Liver (tissue), 3 donors: ENCODE results near the gene GALNT1.

Source experiments
- EGR1 ChIP-seq, 2 donors: IDR thresholded peaks; 2 replicates each; pipeline ENCODE4 v1.6.1; 2016 to 2018; ENCODE audit warnings: antibody characterized with exemption in 2 of 2, low read depth in 2 of 2
- FOXA1 ChIP-seq: IDR thresholded peaks from 2 replicates; pipeline ENCODE4 v1.6.1; 2016; ENCODE audit warnings: antibody characterized with exemption
- GABPA ChIP-seq, 2 donors: IDR thresholded peaks in 1 of 2; conservative IDR thresholded peaks in 1 of 2; 2 replicates each; pipeline ENCODE4 v1.6.1; 2016; ENCODE audit warnings: antibody characterized with exemption in 2 of 2, mild to moderate bottlenecking in 1 of 2, moderate library complexity in 1 of 2
- JUND ChIP-seq, 2 donors: IDR thresholded peaks; 2 replicates each; pipeline ENCODE4 v1.6.1; 2016; ENCODE audit warnings: antibody characterized with exemption in 2 of 2
- RAD21 ChIP-seq, 2 donors: IDR thresholded peaks; 2 replicates each; pipeline ENCODE4 v1.6.1; 2016; ENCODE audit warnings: antibody characterized with exemption in 2 of 2, mild to moderate bottlenecking in 2 of 2
- RXRA ChIP-seq, 2 donors: IDR thresholded peaks; 2 replicates each; pipeline ENCODE4 v1.6.1; 2017 to 2018; ENCODE audit warnings: antibody characterized with exemption in 2 of 2, mild to moderate bottlenecking in 1 of 2
- SP1 ChIP-seq: IDR thresholded peaks from 2 replicates; pipeline ENCODE4 v1.6.1; 2018; ENCODE audit warnings: antibody characterized with exemption, mild to moderate bottlenecking
- TAF1 ChIP-seq: conservative IDR thresholded peaks from 2 replicates; pipeline ENCODE4 v1.6.1; 2016; ENCODE audit warnings: antibody characterized with exemption, mild to moderate bottlenecking
- YY1 ChIP-seq: IDR thresholded peaks from 2 replicates; pipeline ENCODE4 v1.6.1; 2016; ENCODE audit warnings: antibody characterized with exemption, mild to moderate bottlenecking
- TF ChIP-seq, protein P1 (sequence below): IDR thresholded peaks from 2 replicates; pipeline ENCODE4 v1.6.1; 2016; ENCODE audit warnings: antibody characterized with exemption
- TF ChIP-seq, protein P2 (sequence below): fragments of 150-350 bp; IDR thresholded peaks from 2 replicates; pipeline ENCODE4 v1.5.1; 2017; ENCODE audit warnings: improper control_type of control experiment, low read depth, low read length; ENCODE audit not compliant: missing input control
- TF ChIP-seq, protein P3 (sequence below): IDR thresholded peaks from 2 replicates; pipeline ENCODE4 v1.6.1; 2016; ENCODE audit warnings: antibody characterized with exemption, mild to moderate bottlenecking
- TF ChIP-seq, protein P4 (sequence below): IDR thresholded peaks from 2 replicates; pipeline ENCODE4 v1.6.1; 2016; ENCODE audit warnings: antibody characterized with exemption
- TF ChIP-seq, protein P5 (sequence below): IDR thresholded peaks from 2 replicates; pipeline ENCODE4 v1.6.1; 2016; ENCODE audit warnings: antibody characterized with exemption
- donor health status: healthy.
- donor health status: healthy.

DNA sequence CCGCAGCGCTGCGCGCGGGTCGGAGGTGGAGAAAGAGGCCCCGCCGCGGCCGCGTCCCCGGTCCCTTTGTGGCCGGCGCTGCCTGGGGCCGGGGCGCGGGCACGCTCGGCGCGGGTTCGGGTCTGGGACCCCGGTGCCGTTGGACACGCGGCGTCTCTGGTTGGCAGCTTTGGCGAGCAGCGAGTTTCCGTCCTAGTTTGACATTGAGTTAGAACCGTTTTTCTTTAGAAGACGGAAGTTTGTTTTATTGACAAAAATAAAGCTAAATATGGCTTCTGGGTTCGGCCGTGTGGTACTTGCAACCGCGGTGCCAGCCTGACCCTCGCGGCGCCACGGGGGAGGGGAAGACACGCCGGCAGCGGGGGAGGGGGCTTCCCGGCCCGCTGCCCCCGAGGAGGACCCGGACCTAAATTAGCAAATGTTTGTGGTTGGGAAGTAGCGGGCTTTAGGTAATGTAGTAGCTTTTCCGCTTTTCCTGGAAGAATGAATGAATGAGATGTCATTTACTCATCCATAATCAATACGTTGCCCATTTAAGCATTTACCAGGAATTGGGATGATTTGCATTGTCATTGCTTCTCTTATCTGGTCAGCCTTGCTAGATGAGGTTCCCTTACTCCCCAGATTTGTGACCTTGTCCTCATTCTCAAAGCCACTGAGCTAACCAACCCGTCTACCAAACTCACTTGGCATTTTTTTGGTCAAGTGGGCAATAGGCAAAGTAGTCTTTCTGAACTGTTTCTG lies 530 bp downstream of the GALNT1 start:
- TF ChIP-seq, protein P1, sequence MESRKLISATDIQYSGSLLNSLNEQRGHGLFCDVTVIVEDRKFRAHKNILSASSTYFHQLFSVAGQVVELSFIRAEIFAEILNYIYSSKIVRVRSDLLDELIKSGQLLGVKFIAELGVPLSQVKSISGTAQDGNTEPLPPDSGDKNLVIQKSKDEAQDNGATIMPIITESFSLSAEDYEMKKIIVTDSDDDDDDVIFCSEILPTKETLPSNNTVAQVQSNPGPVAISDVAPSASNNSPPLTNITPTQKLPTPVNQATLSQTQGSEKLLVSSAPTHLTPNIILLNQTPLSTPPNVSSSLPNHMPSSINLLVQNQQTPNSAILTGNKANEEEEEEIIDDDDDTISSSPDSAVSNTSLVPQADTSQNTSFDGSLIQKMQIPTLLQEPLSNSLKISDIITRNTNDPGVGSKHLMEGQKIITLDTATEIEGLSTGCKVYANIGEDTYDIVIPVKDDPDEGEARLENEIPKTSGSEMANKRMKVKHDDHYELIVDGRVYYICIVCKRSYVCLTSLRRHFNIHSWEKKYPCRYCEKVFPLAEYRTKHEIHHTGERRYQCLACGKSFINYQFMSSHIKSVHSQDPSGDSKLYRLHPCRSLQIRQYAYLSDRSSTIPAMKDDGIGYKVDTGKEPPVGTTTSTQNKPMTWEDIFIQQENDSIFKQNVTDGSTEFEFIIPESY = no peak
- TF ChIP-seq, protein P2, sequence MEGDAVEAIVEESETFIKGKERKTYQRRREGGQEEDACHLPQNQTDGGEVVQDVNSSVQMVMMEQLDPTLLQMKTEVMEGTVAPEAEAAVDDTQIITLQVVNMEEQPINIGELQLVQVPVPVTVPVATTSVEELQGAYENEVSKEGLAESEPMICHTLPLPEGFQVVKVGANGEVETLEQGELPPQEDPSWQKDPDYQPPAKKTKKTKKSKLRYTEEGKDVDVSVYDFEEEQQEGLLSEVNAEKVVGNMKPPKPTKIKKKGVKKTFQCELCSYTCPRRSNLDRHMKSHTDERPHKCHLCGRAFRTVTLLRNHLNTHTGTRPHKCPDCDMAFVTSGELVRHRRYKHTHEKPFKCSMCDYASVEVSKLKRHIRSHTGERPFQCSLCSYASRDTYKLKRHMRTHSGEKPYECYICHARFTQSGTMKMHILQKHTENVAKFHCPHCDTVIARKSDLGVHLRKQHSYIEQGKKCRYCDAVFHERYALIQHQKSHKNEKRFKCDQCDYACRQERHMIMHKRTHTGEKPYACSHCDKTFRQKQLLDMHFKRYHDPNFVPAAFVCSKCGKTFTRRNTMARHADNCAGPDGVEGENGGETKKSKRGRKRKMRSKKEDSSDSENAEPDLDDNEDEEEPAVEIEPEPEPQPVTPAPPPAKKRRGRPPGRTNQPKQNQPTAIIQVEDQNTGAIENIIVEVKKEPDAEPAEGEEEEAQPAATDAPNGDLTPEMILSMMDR = no peak
- TF ChIP-seq SP1 (no peak), JUND (IDR thresholded peaks at IDR 0.05) (no peak), EGR1 (IDR thresholded peaks at IDR 0.05; ENCODE audit: low read depth in 2 of 2) (no peak), GABPA (IDR thresholded peaks at IDR 0.05 in 1 of 2, conservative IDR thresholded peaks at IDR 0.05 in 1 of 2) (no peak), YY1 (no peak), RAD21 (IDR thresholded peaks at IDR 0.05) (no peak), FOXA1 (no peak), TAF1 (no peak), RXRA (IDR thresholded peaks at IDR 0.05) (no peak)
- TF ChIP-seq, protein P3, sequence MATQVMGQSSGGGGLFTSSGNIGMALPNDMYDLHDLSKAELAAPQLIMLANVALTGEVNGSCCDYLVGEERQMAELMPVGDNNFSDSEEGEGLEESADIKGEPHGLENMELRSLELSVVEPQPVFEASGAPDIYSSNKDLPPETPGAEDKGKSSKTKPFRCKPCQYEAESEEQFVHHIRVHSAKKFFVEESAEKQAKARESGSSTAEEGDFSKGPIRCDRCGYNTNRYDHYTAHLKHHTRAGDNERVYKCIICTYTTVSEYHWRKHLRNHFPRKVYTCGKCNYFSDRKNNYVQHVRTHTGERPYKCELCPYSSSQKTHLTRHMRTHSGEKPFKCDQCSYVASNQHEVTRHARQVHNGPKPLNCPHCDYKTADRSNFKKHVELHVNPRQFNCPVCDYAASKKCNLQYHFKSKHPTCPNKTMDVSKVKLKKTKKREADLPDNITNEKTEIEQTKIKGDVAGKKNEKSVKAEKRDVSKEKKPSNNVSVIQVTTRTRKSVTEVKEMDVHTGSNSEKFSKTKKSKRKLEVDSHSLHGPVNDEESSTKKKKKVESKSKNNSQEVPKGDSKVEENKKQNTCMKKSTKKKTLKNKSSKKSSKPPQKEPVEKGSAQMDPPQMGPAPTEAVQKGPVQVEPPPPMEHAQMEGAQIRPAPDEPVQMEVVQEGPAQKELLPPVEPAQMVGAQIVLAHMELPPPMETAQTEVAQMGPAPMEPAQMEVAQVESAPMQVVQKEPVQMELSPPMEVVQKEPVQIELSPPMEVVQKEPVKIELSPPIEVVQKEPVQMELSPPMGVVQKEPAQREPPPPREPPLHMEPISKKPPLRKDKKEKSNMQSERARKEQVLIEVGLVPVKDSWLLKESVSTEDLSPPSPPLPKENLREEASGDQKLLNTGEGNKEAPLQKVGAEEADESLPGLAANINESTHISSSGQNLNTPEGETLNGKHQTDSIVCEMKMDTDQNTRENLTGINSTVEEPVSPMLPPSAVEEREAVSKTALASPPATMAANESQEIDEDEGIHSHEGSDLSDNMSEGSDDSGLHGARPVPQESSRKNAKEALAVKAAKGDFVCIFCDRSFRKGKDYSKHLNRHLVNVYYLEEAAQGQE = no peak
- TF ChIP-seq, protein P4, sequence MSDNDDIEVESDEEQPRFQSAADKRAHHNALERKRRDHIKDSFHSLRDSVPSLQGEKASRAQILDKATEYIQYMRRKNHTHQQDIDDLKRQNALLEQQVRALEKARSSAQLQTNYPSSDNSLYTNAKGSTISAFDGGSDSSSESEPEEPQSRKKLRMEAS = no peak
- TF ChIP-seq, protein P5, sequence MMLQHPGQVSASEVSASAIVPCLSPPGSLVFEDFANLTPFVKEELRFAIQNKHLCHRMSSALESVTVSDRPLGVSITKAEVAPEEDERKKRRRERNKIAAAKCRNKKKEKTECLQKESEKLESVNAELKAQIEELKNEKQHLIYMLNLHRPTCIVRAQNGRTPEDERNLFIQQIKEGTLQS = no peak
